Esophagus mucosa (tissue), 1 donor: Measurements from ENCODE around the gene ZSCAN2. TPM values are rescaled to one million over a fixed set of nuclear protein-coding genes. Genes with fewer than 3 reads are reported as not detected.
A peak's percentile ranks its signal among the peaks of the same experiment; 100 is the strongest.

Source experiments
- ATAC-seq: fragments of 200-7000 bp; cut with Tn5 transposase; one replicate; pipeline ENCODE4 v1.9.1; 2020
- total RNA-seq: library from RNA; stranded (reverse); gene quantifications from one replicate; pipeline ENCODE4 v1.2.4, GENCODE V29; 2023
- donor health status: DM: yes; HTN: yes; CAD: no.

Gene ZSCAN2
- total RNA-seq, 1 donor from 2014 or later, result 0.92 TPM

- ATAC-seq, result no peak
These were observed 1.8 kb upstream of the ZSCAN2 start for GRCh38 chr15:84598993-84599392.

DNA sequence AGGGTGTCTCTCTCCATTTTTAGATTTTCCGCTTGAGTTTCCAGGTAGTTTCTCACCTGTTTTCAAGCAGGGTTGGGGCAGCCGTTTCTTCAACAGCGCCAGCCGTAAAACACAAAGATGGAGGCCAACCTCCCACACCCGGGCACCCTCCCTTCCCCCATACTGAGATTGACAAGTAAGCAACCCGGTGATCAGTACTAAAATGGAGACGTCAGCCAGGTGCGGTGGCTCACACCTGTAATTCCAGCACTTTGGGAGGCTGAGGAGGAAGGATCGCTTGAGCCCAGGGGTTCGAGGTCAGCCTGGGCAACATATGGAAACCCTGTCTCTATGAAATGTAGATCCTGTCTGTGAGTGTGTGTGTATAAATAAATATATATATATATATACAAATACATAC lies 903 bp upstream of the ZSCAN2 start:
- no peak for ATAC-seq

DNA sequence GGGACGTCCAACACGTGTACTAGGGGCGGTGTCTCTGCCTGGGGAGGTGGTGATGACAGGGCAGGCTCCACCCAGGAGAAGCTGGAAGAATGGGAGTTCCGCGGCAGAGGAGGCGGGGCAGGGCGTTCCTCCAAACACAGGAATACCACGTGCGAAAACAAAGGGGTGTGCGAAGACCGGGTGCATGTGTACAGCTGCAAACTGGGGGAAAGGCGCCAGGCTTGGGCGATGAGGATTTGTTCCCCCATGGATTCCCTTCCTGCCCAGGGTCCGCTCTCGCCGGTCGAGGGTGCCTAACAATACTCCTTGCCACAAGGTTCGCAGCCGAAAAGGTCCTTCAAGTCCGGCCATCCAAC lies 500 bp upstream of the ZSCAN2 start:
- ATAC-seq, result peak; percentile 90

GRCh38 chr15:84601555-84601838 lies 688 bp downstream of the ZSCAN2 start:
- no peak for ATAC-seq

GRCh38 chr15:84603630-84604379 lies 3.0 kb downstream of the ZSCAN2 start:
- ATAC-seq, result no peak

DNA sequence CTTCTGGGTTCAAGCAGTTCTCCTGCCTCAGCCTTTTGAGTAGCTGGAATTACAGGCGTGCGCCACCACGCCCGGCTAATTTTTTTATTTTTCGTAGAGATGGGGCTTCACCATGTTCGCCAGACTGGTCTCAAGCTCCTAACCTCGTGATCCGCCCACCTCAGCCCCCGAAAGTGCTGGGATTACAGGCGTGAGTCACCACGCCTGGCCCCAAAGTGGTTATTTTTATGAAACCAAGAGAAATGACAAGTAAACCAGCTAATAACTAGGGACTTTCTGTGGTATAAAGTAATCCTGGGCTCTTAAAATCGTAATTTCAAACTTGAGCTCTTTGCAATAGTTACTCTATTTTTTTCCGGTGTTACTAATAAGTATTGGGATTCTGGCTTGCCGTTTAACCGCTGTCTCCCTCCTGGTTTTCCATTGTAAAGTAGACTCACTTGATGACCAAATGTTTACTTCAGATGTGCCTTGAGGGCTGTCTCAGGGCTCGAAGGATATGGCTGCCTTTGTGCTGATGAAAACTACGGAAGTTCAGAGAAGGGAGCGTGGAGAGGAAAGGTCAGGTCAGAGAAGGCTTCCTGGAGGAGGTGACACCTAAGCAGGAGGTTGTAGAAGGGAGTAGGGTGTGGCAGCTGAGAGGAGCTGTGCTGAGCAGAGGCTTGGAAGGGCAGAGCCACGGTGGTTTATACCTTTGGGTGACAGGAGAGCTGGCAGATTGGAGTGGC lies 4.2 kb downstream of the ZSCAN2 start:
- ATAC-seq, result no peak

- no peak for ATAC-seq
These were observed 4.7 kb downstream of the ZSCAN2 start for GRCh38 chr15:84605554-84605882.

- no peak for ATAC-seq
These were observed 5.9 kb downstream of the ZSCAN2 start for GRCh38 chr15:84606653-84607120.

DNA sequence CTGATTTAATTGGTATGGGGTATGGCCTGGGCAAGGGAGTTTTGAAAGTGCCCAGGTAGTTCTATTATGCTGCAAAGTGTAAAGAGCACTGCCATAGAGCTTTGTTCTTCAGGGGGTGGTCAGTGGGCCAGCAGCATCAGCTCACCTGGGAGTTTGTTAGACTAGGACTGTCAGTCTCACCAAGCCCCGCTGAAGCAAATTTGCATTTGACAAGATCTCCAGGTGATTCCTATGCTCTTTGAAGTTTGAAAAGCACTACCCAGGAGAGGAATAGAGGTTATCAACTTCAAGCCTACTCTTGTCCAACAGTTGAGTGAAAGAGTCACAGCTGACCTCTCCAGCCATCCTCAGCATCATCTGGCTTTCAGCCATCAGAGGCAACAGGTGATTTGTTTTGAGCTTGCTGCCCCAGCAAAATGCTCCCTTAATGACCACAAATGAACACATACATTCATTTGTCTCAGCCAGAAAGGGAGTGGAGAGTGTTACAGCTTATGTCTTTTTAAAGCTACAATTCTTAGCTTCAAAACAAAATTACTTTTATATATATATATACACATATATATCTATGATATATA lies 8.0 kb downstream of the ZSCAN2 start:
- ATAC-seq, result no peak

DNA sequence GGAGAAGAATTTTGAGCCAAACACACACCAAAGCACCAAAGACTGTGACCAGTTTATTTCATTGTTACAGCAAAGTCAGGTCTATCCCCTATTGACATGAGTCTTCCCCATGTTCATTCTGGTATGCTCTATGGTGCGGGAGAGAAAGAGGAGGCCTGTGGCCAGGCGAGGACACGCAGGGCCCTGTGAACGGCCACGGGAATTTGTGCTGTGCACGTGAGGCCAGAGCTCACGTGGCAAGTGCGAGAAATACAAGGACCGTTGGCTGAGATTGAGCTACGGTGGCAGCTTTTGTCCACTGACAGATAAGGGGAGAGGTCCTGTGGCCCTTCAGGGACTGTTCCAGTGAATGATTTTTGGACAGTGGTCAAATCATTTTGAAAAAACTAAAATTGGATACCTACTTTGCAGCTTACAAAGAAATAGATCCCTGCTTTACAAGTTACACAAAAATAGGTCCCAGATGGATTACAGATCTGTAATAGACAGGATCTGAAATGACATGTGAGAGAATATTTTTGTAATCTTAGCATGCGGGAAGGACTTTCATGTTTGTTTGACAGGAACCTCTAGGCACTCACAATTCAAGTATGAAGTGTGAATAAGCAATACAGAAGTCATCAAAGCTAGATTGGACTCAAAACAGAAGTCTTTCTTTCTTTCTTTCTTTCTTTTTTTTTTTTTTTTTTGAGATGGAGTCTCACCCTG lies 9.2 kb downstream of the ZSCAN2 start:
- no peak for ATAC-seq

DNA sequence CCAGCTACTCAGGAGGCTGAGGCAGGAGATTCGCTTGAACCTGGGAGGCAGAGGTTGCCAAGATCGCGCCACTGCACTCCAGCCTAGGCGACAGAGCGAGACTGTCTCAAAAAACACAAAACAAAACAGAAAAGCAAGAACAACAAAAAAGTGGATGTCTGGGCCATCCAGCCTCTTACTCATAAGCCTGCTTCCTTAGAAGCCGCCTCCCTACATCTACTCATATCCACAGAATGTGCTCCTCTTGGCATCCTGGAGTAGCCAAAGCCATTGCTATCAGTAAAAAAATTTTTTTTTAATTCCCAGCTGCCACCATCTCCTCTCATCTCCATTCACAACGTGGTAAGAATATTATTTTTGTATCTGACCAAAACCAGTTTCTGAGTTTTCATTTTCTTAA lies 10.8 kb downstream of the ZSCAN2 start:
- no peak for ATAC-seq

DNA sequence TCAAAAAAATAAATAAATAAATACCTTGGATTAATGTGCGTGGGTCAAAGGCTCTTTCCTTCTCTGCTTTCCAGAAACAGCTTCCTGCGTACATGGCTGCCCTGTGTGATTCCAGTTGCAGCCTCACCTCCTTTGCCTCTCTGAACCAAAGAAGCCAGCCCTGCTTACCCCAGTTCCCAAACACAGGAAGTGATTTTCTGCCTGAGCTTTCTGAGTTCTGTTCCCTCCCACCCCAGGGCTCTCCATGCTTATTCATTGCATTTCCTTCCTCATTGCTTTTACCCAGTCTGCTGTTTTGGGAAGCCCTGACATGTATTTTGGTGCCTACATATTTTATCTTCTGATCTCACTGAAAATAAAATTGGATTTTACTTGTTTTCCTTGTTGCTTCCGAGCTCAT lies 15.4 kb downstream of the ZSCAN2 start:
- ATAC-seq, result no peak

DNA sequence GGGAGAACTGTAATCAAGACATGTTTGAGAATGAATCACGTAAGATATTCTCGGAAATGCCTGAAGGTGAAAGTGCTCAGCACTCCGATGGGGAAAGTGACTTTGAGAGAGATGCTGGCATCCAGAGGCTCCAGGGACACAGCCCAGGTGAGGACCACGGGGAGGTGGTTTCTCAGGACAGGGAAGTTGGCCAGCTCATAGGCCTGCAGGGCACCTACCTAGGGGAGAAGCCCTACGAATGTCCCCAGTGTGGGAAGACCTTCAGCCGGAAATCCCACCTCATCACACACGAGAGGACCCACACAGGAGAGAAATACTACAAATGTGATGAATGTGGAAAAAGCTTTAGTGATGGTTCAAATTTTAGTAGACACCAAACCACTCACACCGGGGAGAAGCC lies 19.8 kb downstream of the ZSCAN2 start:
- ATAC-seq, result no peak

GRCh38 chr15:84621358-84621979 lies 20.7 kb downstream of the ZSCAN2 start:
- ATAC-seq, result no peak

- no peak for ATAC-seq
These were observed 23.6 kb downstream of the ZSCAN2 start for GRCh38 chr15:84624359-84624758.

DNA sequence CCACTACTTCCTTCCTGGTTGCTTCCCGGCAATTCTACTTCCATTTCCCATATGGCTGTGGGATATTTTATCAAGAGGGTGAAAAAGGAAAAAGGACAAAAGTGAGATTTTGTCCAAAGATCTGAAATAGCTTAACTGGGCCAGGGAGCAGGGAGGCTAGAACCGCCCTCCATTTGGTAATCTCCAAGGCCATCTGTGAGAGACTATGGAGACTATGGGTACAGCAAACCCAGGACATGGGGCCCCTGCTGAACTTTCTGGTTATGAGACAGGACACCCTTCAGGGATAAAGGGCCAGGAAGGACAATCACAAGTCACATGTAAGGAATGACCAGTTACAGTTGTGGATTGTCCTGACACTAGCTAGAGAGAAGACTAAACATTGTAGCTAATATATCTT lies 24.3 kb downstream of the ZSCAN2 start:
- no peak for ATAC-seq

- no peak for ATAC-seq
These were observed 28.2 kb downstream of the ZSCAN2 start for GRCh38 chr15:84629033-84629432.

DNA sequence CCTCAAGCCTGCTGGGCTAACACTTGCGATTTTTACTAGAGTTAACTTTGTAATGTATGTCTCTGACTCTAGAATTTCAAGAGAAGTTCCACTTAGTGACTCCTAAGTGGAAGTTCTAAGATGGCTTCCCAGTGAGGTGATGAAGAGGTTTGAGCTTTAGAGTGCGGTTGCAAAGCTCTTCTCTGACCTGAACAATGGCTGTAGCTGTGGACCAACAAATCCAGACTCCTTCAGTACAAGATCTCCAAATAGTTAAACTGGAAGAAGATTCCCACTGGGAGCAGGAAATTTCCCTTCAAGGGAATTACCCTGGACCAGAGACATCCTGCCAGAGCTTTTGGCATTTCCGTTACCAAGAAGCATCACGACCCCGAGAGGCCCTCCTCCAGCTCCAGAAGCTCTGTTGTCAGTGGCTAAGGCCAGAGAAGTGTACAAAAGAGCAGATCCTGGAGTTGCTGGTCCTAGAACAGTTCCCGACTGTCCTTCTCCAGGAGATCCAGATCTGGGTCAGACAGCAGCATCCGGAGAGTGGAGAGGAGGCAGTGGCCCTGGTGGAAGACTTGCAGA lies 31.0 kb downstream of the ZSCAN2 start:
- ATAC-seq, result no peak

- ATAC-seq, result peak; percentile 78
These were observed 32.8 kb downstream of the ZSCAN2 start for GRCh38 chr15:84633311-84634227.

- ATAC-seq, result no peak
These were observed 33.5 kb downstream of the ZSCAN2 start for GRCh38 chr15:84634228-84634837.

DNA sequence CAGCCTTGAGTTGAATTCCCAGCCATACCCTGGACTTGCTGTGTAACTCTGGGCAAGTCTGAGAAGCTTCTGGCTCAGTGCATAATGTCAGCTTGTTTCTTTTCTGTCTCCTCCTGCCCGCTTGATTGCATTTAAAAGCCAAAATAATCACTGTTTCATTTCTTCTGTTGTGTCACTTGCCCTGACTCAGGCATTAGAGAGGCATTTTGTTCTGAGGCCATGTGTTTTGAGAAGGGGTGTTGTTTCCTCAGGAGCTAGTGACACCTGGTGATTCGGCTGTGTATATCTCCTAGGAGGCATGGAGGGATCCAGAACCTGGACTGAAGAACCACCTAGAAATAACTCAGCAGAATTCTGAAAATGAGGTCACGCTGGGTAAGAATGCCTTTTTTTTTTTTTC lies 37.3 kb downstream of the ZSCAN2 start:
- ATAC-seq, result peak; percentile 70
